Brain pericyte (primary cell): ENCODE measurements around the gene SNED1.

ENCODE experiments used
- DNase-seq: peaks from one replicate; pipeline ENCODE4 v3.0.0-alpha.2; 2012; ENCODE audit warnings: low read depth, low spot score

SNED1 gene

DNA sequence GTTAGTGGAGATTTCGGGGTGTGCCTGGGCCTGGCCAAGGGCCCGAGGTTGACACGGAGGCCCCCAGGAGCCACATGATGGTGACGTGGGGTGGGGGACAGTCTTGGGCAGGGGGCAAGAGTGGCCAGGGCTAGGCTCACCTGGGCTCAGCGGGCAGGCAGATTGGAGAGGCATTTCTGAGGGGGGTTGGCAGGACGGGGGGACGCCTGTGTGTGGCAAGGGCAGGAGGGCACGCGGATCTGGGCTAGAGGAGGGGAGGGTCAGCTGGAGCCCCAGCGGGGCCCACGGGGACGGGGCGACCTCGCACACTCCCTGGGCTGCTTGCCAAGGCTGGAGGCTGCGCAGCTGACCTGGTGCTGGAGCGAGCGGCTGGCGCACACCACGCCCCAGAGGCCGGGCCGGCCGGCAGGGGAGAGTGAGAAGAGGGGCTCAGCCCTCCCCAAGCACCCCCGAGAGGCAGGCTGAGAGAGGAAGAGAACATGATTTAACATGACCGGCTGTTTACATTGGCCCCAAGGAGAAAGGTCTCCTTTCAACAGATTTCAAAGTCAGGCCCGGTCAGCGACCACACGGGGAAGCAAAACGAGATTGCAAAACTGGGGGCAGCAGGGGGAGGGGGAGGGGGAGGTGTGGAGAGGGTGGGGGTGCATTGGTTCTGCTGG is 38.0 kb upstream of the SNED1 start:
- DNase-seq, result peak; percentile 82

DNA sequence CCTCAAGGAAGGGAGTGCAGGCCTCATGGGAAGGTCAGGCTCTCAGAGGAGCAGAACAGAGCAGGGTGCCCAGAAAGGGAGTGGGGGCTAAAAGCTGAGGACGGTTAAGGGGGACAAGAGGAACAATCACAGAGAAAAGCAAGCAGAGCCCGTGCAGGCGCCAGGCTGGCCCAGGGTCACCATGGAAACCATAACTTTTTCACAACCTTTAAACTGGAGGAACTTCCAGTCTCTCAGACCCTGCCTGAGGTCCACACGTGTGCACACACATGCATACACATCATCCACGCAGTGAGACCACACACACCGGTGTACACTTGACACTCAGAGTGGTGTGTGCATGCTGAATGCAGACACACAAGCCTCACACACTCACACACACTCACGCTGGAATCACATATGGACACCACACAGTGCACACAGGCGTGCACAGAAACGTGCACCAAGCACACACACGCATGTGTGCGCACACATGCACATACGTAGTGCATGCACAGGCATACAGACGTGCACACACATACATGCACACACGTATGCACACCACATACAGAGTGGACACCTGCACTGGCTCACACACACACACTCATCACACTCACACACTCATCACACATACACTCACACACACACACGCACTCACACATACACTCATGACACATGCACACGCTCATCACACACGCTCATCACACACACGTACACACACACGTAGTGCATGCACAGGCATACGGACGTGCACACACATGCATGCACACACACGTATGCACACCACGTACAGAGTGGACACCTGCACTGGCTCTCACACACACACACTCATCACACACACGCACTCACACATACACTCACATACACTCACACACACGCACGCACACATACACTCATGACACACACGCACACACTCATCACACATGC is 37.2 kb upstream of the SNED1 start:
- peak; percentile 68 for DNase-seq

DNA sequence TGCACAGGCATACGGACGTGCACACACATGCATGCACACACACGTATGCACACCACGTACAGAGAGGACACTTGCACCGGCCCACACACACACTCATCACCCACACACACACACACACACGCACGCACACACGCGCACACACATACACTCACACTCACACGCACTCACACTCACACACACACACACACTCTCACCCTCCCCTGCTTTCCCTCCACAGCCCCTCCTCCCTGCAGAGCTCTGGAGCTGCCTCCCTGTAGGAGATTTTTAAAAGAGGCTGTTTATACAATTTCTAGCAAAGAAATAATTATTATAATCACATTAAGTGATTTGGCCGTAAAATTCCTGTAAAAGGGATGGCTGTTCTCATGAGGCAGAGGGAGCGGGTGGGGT is 36.5 kb upstream of the SNED1 start:
- DNase-seq, result no peak

DNA sequence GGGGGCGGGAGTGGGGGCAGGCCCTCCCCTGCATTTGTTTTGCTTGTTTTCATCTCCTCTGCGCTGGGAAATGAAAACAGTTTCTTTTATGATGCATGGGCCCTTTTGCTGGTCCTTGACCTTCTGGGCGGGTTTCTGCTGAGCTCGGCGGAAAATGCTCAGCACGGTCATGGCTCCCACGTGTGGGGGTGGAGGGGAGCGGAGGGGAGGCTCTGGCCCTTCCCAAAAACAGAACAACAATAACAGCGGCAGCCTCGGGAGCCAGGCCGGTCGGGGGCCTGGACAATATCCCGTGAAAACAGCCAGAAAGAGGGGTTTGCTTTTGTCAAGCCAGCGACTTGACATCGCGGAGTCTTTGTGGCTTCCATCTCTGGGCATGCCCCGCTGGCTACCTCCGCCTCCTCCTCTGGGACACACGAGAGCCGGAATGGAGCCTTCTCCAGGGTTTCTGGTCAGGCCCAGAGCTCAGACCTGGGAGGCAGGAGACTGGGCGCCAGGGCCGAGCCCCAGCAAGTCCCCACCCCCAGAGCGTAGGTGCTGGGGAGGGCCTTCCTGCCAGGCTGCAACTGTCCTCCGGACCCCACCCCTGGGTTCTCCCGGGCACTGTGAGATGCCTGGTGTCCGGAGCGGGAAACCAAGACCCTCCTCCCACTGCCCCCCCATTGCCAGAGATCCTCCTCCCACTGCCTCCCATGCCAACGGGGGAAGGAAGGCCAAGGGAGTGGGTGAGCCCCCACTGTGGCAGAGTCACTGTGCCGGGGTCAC is 35.9 kb upstream of the SNED1 start:
- peak; percentile 98 for DNase-seq

DNA sequence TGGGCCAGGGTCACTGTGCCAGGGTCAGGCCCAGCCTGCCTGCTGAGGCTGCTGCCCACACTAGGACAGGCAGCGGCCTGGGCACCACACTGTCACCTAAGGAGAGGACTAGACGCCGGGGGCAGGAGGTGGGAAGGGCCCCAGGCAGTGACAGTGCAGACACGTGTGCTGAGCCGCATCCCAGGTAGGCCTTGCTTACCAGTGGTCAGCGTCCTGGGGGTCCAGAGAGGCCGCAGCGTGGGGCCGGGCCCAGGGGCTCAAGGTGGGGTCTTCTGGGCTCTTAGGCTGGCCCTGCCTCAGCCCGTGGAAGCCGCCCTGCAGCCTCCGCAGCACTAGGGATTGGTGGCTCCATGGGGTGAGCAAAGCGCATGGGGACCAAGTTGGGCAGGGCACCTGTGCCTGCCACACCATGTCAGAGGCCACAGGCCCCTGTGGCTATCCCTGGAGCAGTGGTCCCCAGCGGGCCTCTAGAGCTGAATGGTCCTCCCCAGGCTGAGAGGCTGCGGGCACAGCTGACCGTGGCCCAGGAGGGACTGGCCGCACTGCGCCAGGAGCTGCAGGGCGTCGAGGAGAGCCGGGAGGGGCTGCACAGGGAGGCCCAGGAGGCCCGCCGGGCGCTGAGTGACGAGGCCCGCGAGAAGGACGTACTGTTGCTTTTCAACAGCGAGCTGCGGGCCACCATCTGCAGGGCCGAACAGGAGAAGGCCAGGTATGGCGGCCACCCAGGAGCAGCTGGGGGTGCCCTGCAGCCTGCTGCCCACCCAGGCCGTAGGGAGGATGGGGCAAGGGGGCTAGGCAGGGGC is 35.2 kb upstream of the SNED1 start:
- DNase-seq, result no peak

DNA sequence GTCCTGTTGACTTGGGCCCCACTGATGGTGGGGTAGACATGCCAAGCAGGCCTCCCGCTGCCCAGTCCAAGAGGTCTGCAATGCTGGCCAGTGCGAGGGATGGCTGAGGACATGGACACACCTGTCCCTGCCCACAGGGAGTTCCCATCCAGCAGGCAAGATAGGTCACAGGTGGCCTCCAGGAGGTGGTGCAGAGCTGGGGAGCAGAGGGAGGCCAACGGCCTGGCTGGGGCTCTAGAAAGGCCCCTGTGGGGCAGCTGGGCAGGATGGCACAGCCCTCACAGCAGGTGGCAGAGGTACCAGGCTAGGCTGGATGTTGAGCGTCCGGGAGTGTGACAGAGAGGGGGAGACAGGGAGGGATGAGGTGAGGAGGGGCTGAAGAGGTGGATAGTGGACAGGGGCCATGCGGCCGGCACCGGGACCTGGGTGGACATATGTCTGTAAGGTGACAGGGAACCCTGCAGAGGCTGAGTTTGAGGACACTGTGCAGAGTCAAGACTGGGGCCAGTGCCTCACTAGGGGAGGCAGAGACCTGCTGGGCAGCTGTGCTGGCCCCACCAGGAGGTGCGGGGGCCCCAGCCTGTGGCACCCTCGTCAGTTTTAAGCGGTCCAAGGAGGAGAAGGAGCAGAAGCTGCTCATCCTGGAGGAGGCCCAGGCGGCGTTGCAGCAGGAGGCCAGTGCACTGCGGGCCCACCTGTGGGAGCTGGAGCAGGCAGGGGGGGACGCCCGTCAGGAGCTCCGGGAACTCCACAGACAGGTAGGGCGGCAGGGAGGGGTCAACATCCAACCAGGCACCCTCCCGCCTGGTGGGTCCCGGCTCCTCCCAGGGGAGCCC is 34.3 kb upstream of the SNED1 start:
- DNase-seq, result no peak

DNA sequence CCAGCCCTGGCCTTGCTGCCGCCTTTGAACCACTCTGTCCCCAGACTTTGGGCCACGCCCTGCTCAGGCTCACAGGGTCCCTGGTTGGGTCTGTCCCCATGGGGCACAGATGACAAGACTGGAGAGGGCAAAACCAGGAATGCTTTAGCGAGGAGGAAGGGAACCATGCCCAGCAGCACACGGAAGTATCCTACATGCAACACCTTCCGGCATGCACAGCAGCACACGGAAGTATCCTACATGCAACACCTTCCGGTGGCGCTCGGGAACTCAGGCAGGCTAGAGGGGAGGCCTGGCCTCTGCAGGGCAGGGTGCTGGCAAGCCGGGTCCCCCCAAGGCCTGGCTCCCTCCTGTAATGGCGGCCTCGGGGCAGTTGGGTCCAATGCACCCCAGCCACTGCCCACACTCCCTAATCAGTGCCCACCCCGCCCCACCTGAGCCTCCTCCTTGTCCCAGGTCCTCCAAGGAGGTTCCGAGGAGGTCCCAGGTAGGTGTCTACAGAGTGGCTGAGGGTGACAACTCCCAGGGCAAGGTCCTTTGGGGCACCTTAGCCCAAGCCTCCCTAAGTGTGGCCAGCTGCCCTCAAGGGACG is 33.6 kb upstream of the SNED1 start:
- no peak for DNase-seq

DNA sequence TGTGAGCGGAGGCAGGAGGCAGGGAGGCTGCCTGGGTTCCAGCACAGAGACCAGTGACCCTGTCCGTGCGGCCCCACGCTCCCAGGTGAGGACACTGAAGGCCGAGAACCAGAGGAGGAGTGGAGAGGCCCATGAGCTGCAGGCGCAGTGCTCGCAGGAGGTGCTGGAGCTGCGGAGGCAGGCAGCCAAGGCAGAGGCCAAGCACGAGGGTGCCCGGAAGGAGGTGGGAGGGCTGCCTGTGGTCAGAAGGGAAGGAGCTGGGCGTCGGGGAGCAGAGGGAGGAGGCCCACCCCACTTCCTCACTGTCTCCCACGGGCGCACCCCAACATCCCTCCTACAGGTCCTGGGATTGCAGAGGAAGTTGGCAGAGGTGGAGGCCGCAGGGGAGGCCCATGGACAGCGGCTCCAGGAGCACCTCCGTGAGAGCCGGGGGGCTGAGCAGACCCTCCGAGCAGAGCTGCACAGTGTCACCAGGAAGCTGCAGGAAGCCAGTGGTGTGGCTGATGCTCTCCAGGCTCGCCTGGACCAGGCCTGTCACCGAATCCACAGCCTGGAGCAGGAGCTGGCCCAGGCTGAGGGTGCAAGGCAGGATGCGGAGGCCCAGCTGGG is 33.0 kb upstream of the SNED1 start:
- no peak for DNase-seq

DNA sequence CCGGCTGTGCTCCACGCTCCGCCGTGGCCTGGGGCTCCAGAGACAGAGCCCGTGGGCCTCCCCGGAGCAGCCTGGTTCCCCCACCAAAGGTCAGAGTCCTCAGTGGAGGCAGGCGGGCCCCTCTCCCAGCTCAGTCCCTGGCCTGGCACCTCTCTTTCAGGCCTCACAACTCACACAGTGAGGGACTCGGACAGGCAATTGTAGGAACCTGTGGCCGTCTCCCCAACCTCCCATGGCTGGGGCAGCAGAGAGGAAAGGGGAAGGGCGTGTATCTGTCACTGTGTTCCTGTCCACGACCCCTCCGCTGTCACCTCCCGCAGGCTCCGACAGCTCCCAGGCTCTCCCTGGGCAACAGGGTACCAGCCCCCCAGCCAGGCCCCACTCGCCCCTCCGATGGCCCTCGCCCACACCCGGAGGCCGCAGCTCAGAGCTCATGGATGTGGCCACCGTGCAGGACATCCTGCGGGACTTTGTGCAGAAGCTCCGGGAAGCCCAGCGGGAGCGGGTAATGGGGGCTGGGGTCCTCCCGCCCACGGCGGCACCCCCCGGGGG is 32.4 kb upstream of the SNED1 start:
- no peak for DNase-seq

DNA sequence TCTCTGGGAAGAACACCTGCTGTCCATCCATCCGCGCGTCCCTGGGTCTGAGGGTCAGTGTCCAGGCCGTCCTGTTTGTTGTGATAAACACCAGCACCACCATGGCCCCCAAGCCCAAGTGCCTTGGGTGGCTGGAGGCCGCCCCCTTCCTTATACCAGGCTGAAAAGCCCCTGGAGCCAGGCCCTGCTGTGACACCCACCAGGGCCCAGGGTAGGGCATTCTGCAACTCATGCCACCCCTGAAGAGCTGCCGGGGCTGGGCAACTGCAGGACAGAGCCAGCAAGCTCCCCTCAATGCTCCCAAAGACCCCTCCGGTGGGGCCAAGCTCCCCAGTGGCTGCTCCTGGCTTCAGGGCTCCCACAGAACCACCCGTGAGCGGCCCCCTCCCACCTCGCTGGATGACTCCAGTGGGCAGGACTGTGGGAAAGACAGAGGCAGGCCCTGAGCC is 31.9 kb upstream of the SNED1 start:
- DNase-seq, result no peak

DNA sequence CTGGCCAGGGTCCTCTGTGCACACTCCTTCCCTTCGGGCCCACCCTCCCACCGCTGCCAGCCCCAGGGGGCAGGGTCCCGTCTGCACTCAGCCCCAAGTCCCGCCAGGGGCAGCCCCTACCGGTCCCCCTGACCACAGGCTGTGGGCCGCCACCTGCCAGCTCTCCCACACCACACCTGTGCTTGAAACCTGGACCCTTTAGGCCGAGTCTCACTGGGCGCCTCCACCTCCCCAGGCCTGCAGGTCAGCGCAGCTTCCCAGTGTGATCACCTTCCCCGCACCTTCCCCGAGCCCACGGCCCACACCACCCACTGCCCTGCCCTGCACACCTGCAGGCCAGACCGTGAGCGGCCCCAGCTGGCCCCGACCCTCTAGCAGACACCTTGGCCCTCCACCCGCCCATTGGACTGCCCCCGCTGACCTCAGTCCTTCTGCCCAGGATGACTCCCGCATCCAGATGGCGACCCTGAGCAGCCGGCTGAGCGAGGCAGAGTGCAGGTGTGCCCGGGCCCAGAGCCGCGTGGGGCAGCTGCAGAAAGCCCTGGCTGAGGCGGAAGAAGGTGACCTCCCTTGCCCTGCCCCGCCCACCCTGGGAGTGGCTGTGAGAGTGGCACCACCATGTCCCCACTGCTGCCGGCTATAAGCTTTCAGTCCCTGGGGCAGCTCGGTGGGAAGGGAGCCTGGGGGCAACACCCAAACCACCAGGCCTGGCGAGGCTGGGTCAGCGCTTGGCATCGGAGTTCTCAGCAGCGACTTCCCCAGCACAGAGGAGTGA is 31.3 kb upstream of the SNED1 start:
- no peak for DNase-seq

DNA sequence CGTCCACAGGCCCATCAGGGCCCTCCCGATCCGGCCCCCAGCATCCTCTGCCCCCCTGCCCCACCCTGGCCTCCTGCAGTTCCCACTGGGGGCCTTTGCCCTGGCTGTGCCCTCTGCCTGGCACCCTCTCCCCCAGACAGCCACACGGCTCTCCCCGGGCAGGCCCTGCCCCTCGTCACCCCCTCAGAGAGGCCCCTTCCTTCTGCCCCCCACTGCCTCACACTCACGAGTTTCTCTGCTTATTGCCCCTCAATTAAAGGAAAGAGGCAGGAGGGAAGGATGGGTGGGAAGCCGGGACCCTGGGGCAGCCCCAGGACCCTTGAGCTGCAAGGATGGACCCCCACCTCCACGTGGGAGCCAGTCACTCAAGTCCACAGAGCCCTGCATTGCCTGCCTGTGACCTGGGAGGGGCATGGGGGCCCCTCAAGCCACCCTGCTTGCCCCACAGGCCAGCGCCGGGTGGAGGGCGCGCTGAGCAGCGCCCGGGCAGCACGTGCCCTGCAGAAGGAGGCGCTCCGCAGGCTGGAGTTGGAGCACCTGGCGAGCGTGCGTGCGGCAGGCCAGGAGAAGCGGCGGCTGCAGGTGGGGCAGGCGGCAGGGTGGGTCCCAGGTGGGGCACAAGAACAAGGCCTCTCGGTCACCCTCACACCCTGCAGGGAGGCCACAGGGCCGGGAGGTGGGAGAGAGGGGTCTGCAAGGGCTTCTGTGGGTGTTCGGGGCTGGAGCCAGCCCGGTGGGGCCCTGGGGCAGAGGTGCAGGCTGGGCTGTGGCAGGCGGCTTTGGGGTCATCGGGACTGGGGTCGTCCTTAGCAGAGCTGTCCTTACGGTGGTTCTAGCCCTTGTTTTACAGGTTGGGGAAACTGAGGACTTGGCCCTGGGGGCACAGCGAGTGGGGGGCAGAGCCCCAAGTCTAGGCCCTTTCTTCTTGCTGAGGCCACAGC is 30.5 kb upstream of the SNED1 start:
- DNase-seq, result no peak

DNA sequence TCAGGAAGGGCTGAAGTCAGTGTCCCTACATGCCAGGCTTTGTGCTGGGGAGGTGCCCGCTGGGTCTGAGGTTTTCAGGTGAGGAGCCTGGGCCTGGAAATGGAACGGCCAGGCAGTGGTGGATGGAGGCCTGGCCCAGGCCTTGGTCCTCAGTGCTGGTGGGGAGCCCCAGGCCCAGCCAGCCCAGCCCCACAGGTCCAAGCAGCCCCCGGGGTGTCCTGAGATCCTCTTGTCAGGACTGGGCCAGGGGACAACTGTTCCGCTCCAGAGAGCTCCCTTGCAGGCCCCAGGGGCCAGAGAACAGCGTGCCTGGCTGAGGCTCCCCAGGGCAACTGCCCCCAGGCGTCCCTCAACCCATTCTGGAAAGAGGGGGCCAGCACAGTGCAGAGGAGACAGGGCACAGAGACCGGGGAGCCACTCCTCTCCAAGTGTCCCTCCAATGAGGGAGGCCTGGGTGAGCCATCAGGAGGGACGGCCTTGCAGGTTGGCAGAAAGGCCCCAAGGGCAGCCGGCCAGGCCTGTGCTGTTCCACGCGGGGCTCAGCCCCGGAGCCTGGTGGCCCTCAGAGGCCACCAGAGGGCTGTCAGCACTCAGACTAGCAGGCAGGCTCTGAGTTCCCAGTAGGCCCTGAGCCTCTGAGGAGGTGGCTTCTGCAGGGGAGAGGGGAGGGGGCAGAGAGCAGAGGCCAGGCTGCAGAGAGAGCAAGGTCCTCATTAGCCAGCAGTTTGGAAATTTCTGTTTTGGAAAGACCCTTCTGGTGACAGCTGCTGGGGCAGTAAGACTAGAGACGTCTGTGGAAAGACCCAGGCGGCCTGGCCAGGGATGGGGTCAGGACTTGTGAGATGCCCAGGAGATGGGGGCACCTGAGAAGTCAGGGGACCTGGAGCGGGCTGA is 29.4 kb upstream of the SNED1 start:
- no peak for DNase-seq

DNA sequence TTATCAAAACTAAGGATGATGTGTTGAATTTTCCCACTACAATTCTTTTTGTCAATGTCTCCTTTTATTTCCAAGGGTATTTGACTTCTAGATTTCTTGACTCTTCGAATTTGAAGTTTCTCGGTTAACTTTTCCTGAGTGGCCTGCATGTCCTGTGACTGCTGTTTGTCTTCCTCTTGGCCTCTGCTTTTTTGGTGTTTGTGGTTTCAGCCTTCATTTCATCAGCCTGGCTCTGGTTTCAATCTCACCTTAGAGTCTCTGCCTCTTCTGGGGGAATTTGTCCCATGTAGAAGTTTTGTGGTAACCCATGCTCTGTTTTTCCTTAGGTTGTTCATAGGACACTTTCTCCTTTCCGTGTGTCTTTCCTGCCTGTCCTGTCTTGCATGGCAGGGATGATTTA is 28.3 kb upstream of the SNED1 start:
- no peak for DNase-seq

DNA sequence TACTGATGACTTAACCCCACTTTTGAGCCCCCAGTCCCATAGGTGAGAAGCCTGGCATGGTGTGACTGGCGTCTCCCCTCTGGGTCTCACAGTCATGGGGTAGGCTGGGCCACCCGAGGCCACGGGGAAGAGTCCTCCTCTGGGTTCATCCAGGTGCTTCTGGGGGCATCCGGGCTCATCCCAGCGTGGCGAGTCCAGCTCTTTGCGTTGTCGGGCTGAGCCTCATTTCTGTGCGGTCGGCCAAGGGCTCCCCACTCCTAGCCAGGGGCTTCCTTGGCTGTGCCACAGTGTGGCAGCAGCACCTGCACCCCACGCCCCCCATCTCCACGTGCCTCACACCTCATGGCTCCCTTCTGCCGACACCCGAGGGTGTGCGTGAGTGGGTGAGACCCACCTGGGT is 27.6 kb upstream of the SNED1 start:
- no peak for DNase-seq

DNA sequence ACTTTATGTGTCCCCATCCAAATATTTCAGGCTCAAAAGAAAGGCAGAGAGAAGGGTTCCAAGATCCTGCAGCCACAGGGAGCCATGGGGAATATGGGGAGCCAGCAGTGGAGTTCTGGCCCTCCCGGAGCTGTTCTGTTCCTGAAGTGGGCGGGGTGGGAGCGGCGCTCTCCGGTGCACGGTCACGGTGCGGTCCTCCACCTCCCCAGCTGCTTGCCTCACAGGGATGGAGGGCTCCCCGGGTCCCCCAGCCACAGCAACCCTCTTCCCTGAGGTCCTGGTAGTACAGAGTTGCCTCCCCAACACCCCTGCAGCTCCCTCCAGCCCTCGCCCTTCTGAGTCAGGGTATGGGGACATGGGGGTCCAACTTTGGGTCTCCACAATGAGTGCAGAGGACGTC is 26.2 kb upstream of the SNED1 start:
- no peak for DNase-seq
